SK-N-SH (cell line): ENCODE results near the gene ACSBG1. TPM values are rescaled to one million over a fixed set of nuclear protein-coding genes. Genes with fewer than 3 reads are reported as not detected.

Experiments used
- CTCF ChIA-PET: fragments of 300-600, 350-600 bp; formaldehyde crosslinking; extraction: SDS; loops from one replicate; lab custom pipeline; 2021; lab: Yijun Ruan, JAX
- POLR2A ChIA-PET: fragments of 350-600 bp; sonication (Branson Sonifier 250); formaldehyde crosslinking; extraction: SDS; loops from one replicate; lab custom pipeline; 2020; ENCODE audit warnings: antibody characterized with exemption, inconsistent platforms; lab: Yijun Ruan, JAX
- DNase-seq: peaks from one replicate; pipeline ENCODE4 v3.0.0; 2012
- H2AFZ ChIP-seq: fragments of 200-600 bp; sonication (generic); 2 replicates; pipeline ENCODE4 v1.8.1; 2016; ENCODE audit warnings: antibody characterized with exemption, mild to moderate bottlenecking, low read depth
- H3F3A ChIP-seq: fragments of 200-600 bp; sonication (generic); replicated peaks from 2 replicates; pipeline ENCODE3; 2016; ENCODE audit warnings: antibody characterized with exemption, mild to moderate bottlenecking; ENCODE audit not compliant: insufficient read depth
- H3K27ac ChIP-seq, 2 experiments: fragments of 200-500 bp in 1 of 2; fragments of 200-600 bp in 1 of 2; sonication (Bioruptor generic) in 1 of 2; sonication (generic), shearing (Covaris generic) in 1 of 2; 2 replicates each; pipeline versions ENCODE4 v1.5.1 to v1.6.1; 2014 to 2016; ENCODE audit warnings: low read depth in 2 of 2, inconsistent platforms in 1 of 2, low read length in 1 of 2, mild to moderate bottlenecking in 1 of 2, mixed read lengths in 1 of 2
- H3K27me3 ChIP-seq: fragments of 200-600 bp; sonication (generic), shearing (Covaris generic); 2 replicates; pipeline ENCODE4 v1.6.1; 2016; ENCODE audit warnings: mixed run types; ENCODE audit not compliant: insufficient read depth
- H3K36me3 ChIP-seq, 2 experiments: fragments of 200-500 bp in 1 of 2; fragments of 200-600 bp in 1 of 2; sonication (Bioruptor generic) in 1 of 2; sonication (generic) in 1 of 2; replicated peaks in 1 of 2; 2 replicates each; pipeline versions ENCODE3 to v1.5.1; 2014 to 2016; ENCODE audit warnings: low read length in 1 of 2, mild to moderate bottlenecking in 1 of 2; ENCODE audit not compliant: insufficient read depth in 2 of 2, control insufficient read depth in 1 of 2
- H3K4me1 ChIP-seq, 2 experiments: fragments of 200-500 bp in 1 of 2; fragments of 200-600 bp in 1 of 2; sonication (Bioruptor generic) in 1 of 2; sonication (generic), shearing (Covaris generic) in 1 of 2; 2 replicates each; pipeline versions ENCODE4 v1.5.1 to v1.6.1; 2014 to 2016; ENCODE audit warnings: low read depth in 1 of 2, low read length in 1 of 2, mixed run types in 1 of 2; ENCODE audit not compliant: insufficient read depth in 2 of 2, control insufficient read depth in 1 of 2
- H3K4me2 ChIP-seq: fragments of 200-600 bp; sonication (generic), shearing (Covaris generic); 2 replicates; pipeline ENCODE4 v1.6.1; 2017; ENCODE audit warnings: mixed run types
- H3K4me3 ChIP-seq, 2 experiments: fragments of 200-500 bp in 1 of 2; fragments of 200-600 bp in 1 of 2; sonication (Bioruptor generic) in 1 of 2; sonication (generic), shearing (Covaris generic) in 1 of 2; 2 replicates each; pipeline versions ENCODE4 v1.5.1 to v1.8.1; 2014 to 2016; ENCODE audit warnings: low read depth in 2 of 2, inconsistent platforms in 1 of 2, low read length in 1 of 2, mild to moderate bottlenecking in 1 of 2, mixed read lengths in 1 of 2, moderate library complexity in 1 of 2
- H3K79me2 ChIP-seq: fragments of 200-600 bp; sonication (generic); 2 replicates; pipeline ENCODE4 v1.8.1; 2017; ENCODE audit warnings: mild to moderate bottlenecking; ENCODE audit not compliant: insufficient read depth
- H3K9ac ChIP-seq: fragments of 200-600 bp; sonication (generic); 2 replicates; pipeline ENCODE4 v1.6.1; 2017; ENCODE audit warnings: mixed run types
- H3K9me2 ChIP-seq: fragments of 200-600 bp; sonication (generic); 2 replicates; pipeline ENCODE4 v1.6.1; 2017; ENCODE audit warnings: mixed run types
- H3K9me3 ChIP-seq: fragments of 200-600 bp; sonication (generic); 2 replicates; pipeline ENCODE4 v1.6.1; 2017; ENCODE audit warnings: mixed run types, mild to moderate bottlenecking, moderate library complexity
- H4K20me1 ChIP-seq: fragments of 200-600 bp; sonication (generic); 2 replicates; pipeline ENCODE4 v1.6.1; 2017; ENCODE audit warnings: mild to moderate bottlenecking, mixed run types; ENCODE audit not compliant: insufficient read depth
- EP300 ChIP-seq, 2 experiments: IDR thresholded peaks; 2 replicates each; pipeline versions ENCODE4 v1.4.0 to v1.6.1; 2012; ENCODE audit warnings: borderline replicate concordance in 1 of 2, low read depth in 1 of 2, low read length in 1 of 2
- FOSL2 ChIP-seq: IDR thresholded peaks from 2 replicates; pipeline ENCODE4 v1.4.0; 2012; ENCODE audit warnings: low read depth, mild to moderate bottlenecking, moderate library complexity, borderline replicate concordance
- FOXJ3 ChIP-seq: sonication (generic); formaldehyde crosslinking; IDR thresholded peaks from 2 replicates; pipeline ENCODE4 v1.5.1; 2020; ENCODE audit warnings: mild to moderate bottlenecking, missing genetic modification reagents
- FOXM1 ChIP-seq: IDR thresholded peaks from 2 replicates; pipeline ENCODE4 v1.4.0; 2012; ENCODE audit warnings: low read depth, mild to moderate bottlenecking
- GABPA ChIP-seq: IDR thresholded peaks from 2 replicates; pipeline ENCODE4 v1.4.0; 2012; ENCODE audit warnings: low read depth, mild to moderate bottlenecking
- GATA2 ChIP-seq: sonication (generic); formaldehyde crosslinking; IDR thresholded peaks from 2 replicates; pipeline ENCODE4 v1.5.0; 2020; ENCODE audit warnings: mild to moderate bottlenecking, missing genetic modification reagents
- IRF3 ChIP-seq: fragments of 150-350 bp; IDR thresholded peaks from 2 replicates; pipeline ENCODE4 v1.6.1; 2016; ENCODE audit warnings: mild to moderate bottlenecking, low read depth, low read length
- NFIC ChIP-seq: IDR thresholded peaks from 2 replicates; pipeline ENCODE4 v1.4.0; 2012; ENCODE audit warnings: borderline replicate concordance
- PBX3 ChIP-seq: IDR thresholded peaks from 2 replicates; pipeline ENCODE4; 2012
- RFX5 ChIP-seq: IDR thresholded peaks from 2 replicates; pipeline ENCODE4 v1.6.1; 2012; ENCODE audit warnings: mild to moderate bottlenecking, improper control_type of control experiment, low read length
- SIN3A ChIP-seq: IDR thresholded peaks from 2 replicates; pipeline ENCODE4 v1.6.1; 2012; ENCODE audit warnings: low read depth, mild to moderate bottlenecking, low read length, moderate library complexity, borderline replicate concordance
- TAF1 ChIP-seq: IDR thresholded peaks from 2 replicates; pipeline ENCODE4 v1.6.1; 2012; ENCODE audit warnings: low read depth, mild to moderate bottlenecking, low read length, moderate library complexity, borderline replicate concordance
- WGBS: methylation state at CpG from one replicate; pipeline ENCODE4 v1.1.6; 2017; ENCODE audit warnings: low lambda C conversion rate; 5-methylcytosine and 5-hydroxymethylcytosine counted together
- polyA plus RNA-seq, 3 experiments: library from polyadenylated mRNA; depleted of rRNA; stranded (reverse); fragments of >200 nt; gene quantifications; 2 replicates each; pipeline ENCODE4 v1.2.3, GENCODE V29; 2012

ACSBG1 gene
- polyA plus RNA-seq, 1 of the 3 experiments (the other 2 are of a cell fraction): under 0.01 TPM

- no peak for TF ChIP-seq RFX5
- TF ChIP-seq, all 33 proteins: peak for 3
Measured at GRCh38 chr15:78195735-78196201, 38.6 kb downstream of the ACSBG1 start (continued).

- H3K4me3 ChIP-seq: no peak overlapping the region
- no peak overlapping the region for H2AFZ ChIP-seq
- TF ChIP-seq FOSL2 (no peak), GATA2 (CRISPR knock-in tag) (no peak), IRF3 (no peak), GABPA (no peak), EP300 (IDR thresholded peaks at IDR 0.05; ENCODE audit: borderline replicate concordance in 1 of 2, low read depth in 1 of 2, low read length in 1 of 2) (no peak), SIN3A (no peak), TAF1 (no peak), NFIC (no peak)
- DNase-seq: no peak
- H3K36me3 ChIP-seq: no peaks in the 10 kb centered on the region
- no peaks in the 10 kb centered on the region for H3K4me1 ChIP-seq
- H3K79me2 ChIP-seq: no peaks in the 10 kb centered on the region
- no peak overlapping the region for H3K27ac ChIP-seq
- CTCF ChIA-PET: interaction anchor here (1.6 to 6.7 kb wide), 16 partner anchors 12 to 236 kb away, joined by 3 to 82 read pairs (median 10); partner anchors contain the start of gene CIB2
- no peaks in the 10 kb centered on the region for H4K20me1 ChIP-seq
- no peaks in the 10 kb centered on the region for H3K9me2 ChIP-seq
- H3K4me2 ChIP-seq: no peak overlapping the region
- no peaks in the 10 kb centered on the region for H3F3A ChIP-seq
- POLR2A ChIA-PET: no interaction called here
- no peak overlapping the region for H3K9ac ChIP-seq
- H3K9me3 ChIP-seq: peaks cover 9% of the 10 kb centered on the region
- no peaks in the 10 kb centered on the region for H3K27me3 ChIP-seq
- WGBS: 83% methylated on average over 13 of the region's 15 CpGs
Measured at GRCh38 chr15:78194568-78194925, 39.8 kb downstream of the ACSBG1 start.

- no peak overlapping the region for H2AFZ ChIP-seq
- H3K4me3 ChIP-seq: no peak overlapping the region
- H3K27me3 ChIP-seq: no peaks in the 10 kb centered on the region
- H3K36me3 ChIP-seq: no peaks in the 10 kb centered on the region
- ChIA-PET CTCF (interaction anchor here (0.8 to 6.7 kb wide), 10 partner anchors 12 to 235 kb away, joined by 3 to 82 read pairs (median 21); partner anchors contain the start of gene CIB2), POLR2A (no interaction called here)
- H3K9me2 ChIP-seq: no peaks in the 10 kb centered on the region
- H3K79me2 ChIP-seq: no peaks in the 10 kb centered on the region
- no peak overlapping the region for H3K9ac ChIP-seq
- no peak overlapping the region for H3K4me2 ChIP-seq
- no peaks in the 10 kb centered on the region for H4K20me1 ChIP-seq
- TF ChIP-seq FOXM1: no peak
- no peak for TF ChIP-seq PBX3
- TF ChIP-seq GATA2 (CRISPR knock-in tag): no peak
- TF ChIP-seq FOXJ3 (CRISPR knock-in tag): no peak
- no peaks in the 10 kb centered on the region for H3F3A ChIP-seq
- DNase-seq: no peak
- 66% methylated on average over 13 of the region's 15 CpGs for WGBS
- H3K27ac ChIP-seq: no peak overlapping the region
- H3K4me1 ChIP-seq: no peaks in the 10 kb centered on the region
- H3K9me3 ChIP-seq: peaks cover 9% of the 10 kb centered on the region
Measured at GRCh38 chr15:78193731-78194567, 40.4 kb downstream of the ACSBG1 start.
